Measurements from ENCODE around the gene SCNN1G. TPM values are rescaled to one million over a fixed set of nuclear protein-coding genes. Genes with fewer than 3 reads are reported as not detected.
"Not testable (repeated sequence)": the region's sequence is repeated elsewhere in the genome, so short reads cannot be mapped to it uniquely, and the experiment has no call there.

SCNN1G gene
- polyA plus RNA-seq, 5 donors = 4.0 to 6.3 (median 4.3) TPM

- DNase-seq = no peak
Measured at GRCh38 chr16:23245268-23245667, 62.7 kb downstream of the SCNN1G start.

- DNase-seq = no peak
Measured at GRCh38 chr16:23248261-23249194, 66.0 kb downstream of the SCNN1G start.

GRCh38 chr16:23249830-23250229 lies 67.3 kb downstream of the SCNN1G start:
- no peak for DNase-seq

- no peak for DNase-seq
Measured at GRCh38 chr16:23252310-23252709, 69.8 kb downstream of the SCNN1G start.

- not testable (repeated sequence) for DNase-seq
Measured at GRCh38 chr16:23253650-23254049, 71.1 kb downstream of the SCNN1G start.

- DNase-seq = no peak
Measured at GRCh38 chr16:23254338-23254737, 71.8 kb downstream of the SCNN1G start.

DNA sequence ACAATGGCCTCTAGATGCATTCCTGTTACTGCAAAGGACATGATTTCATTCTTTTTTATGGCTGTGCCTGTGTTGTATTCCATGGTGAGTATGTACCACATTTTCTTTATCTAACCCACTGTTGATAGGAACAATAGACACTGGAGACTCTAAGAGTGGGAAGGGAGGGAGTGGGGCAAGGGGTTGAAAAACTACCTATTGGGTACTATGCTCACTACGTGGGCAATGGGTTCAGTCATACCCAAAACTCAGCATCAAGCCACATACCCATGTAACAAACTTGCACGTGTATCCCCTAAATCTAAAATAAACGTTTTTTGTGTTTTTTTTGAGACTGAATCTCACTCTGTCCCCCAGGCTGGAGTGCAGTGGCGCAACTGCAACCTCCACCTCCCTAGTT lies 72.5 kb downstream of the SCNN1G start:
- DNase-seq = no peak

DNA sequence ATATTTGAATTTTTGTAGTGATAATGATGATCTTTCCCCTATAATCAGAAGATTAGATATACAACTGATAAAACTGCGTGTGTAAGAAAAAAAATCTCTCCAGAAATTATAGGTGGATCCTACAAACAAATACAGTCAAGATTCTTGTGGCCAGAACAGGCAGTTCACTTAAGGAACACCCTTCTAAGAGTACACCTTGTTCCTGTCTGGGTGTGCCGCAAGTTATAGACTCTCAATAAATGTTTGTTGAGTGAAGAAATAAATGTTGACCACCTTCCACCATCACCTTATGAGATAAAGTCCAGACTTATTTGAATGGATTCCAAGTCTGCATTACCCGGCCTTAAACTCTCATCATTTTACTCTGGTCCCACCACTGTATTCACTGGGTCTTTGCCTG lies 73.9 kb downstream of the SCNN1G start:
- no peak for DNase-seq

DNA sequence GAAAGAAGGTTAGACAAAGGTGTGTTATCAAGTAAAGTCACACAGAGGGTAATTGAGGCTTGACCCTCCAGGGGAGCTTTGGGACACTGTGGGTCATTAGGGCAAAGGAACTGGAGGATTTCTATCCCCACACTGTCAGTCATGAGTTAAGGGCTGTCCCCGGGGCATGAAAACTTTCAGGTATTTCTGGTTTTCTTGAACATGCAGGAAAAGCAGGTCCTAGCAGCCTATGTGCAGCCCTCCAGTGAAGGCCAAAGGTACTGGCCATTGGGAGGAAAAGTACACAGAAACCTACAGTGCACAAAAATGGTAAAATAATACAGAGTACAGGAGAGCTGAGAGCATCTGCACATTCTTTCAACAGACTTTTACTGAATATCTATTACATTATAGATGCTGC lies 75.1 kb downstream of the SCNN1G start:
- DNase-seq = peak; percentile 21 to 32

GRCh38 chr16:23258919-23259237 lies 76.3 kb downstream of the SCNN1G start:
- DNase-seq = no peak

Other genes with a start within 250 kb of the SCNN1G start
- gene USP31, start 33.3 kb upstream of the SCNN1G start, polyA plus RNA-seq (ENCODE audit: insufficient read depth in 1 of 5, insufficient read length in 5 of 5, low replicate concordance in 1 of 5) = 1 to 10 TPM; 7.1 to 9.3 (median 9.2) TPM
- gene SCNN1B, start 119.6 kb downstream of the SCNN1G start, polyA plus RNA-seq (ENCODE audit: insufficient read depth in 1 of 5, insufficient read length in 5 of 5, low replicate concordance in 1 of 5) = 1 to 10 TPM; 2.3 to 4.9 (median 2.7) TPM

Data from right lung (tissue), 5 donors.